Progenitor cell of endocrine pancreas (in vitro differentiated cells): ENCODE measurements around the gene MAML2. TPM values are rescaled to one million over a fixed set of nuclear protein-coding genes. Genes with fewer than 3 reads are reported as not detected.

Experiments used
- DNase-seq: peaks from one replicate; pipeline ENCODE4 v3.0.0; 2021; ENCODE audit warnings: low spot score; ENCODE audit not compliant: unreplicated experiment
- H3K27ac Mint-ChIP-seq: 2 replicates; pipeline ENCODE4 v1.8.0; 2021; ENCODE audit warnings: mild to moderate bottlenecking, moderate library complexity, mixed read lengths
- H3K27me3 Mint-ChIP-seq: 2 replicates; pipeline ENCODE4 v1.8.0; 2021; ENCODE audit warnings: mixed read lengths
- H3K36me3 Mint-ChIP-seq: 2 replicates; pipeline ENCODE4 v1.8.0; 2022; ENCODE audit warnings: mixed read lengths; ENCODE audit not compliant: insufficient read depth
- H3K4me1 Mint-ChIP-seq: 2 replicates; pipeline ENCODE4 v1.8.0; 2021; ENCODE audit warnings: low read depth, mixed read lengths
- H3K4me3 Mint-ChIP-seq: 2 replicates; pipeline ENCODE4 v1.8.0; 2021; ENCODE audit warnings: low read depth, mild to moderate bottlenecking, moderate library complexity, mixed read lengths
- H3K9me3 Mint-ChIP-seq: 2 replicates; pipeline ENCODE4 v1.8.0; 2021; ENCODE audit warnings: low read depth, mixed read lengths
- CTCF ChIP-seq: fragments of 200-600 bp; sonication (generic); IDR thresholded peaks from one replicate; pipeline ENCODE4 v1.5.0; 2021; ENCODE audit warnings: antibody characterized with exemption, mild to moderate bottlenecking; ENCODE audit not compliant: unreplicated experiment
- total RNA-seq: library from RNA; stranded (reverse); gene quantifications from 2 replicates; pipeline ENCODE4 v1.2.1, GENCODE V29; 2021

The MAML2 gene
- total RNA-seq, 1 donor from 2014 or later = 17.6 TPM

- Mint-ChIP-seq H3K36me3 (peaks cover 8% of the 10 kb centered on the region), H3K27ac (no peak overlapping the region), H3K27me3 (no peaks in the 10 kb centered on the region), H3K4me1 (no peaks in the 10 kb centered on the region), H3K9me3 (peaks cover 42% of the 10 kb centered on the region), H3K4me3 (no peak overlapping the region)
- no peak for DNase-seq
- TF ChIP-seq CTCF = no peak
Observed at GRCh38 chr11:95944623-95945022, 398.4 kb downstream of the MAML2 start.

- no peak for TF ChIP-seq CTCF
- Mint-ChIP-seq H3K9me3 (peaks cover 37% of the 10 kb centered on the region), H3K4me1 (no peaks in the 10 kb centered on the region), H3K27ac (no peak overlapping the region), H3K36me3 (peaks cover 8% of the 10 kb centered on the region), H3K4me3 (no peak overlapping the region), H3K27me3 (no peaks in the 10 kb centered on the region)
- no peak for DNase-seq
Observed at GRCh38 chr11:95943546-95943945, 399.4 kb downstream of the MAML2 start.

- Mint-ChIP-seq H3K9me3 (peaks cover 16% of the 10 kb centered on the region), H3K36me3 (peaks cover 1% of the 10 kb centered on the region), H3K27me3 (no peaks in the 10 kb centered on the region), H3K4me1 (no peaks in the 10 kb centered on the region), H3K4me3 (no peak overlapping the region), H3K27ac (no peak overlapping the region)
- no peak for DNase-seq
- TF ChIP-seq CTCF = no peak
Observed at GRCh38 chr11:95939091-95939490, 403.9 kb downstream of the MAML2 start.

- no peak overlapping the region for H3K4me3 Mint-ChIP-seq
- peaks cover 21% of the 10 kb centered on the region for H3K9me3 Mint-ChIP-seq
- TF ChIP-seq CTCF = no peak
- DNase-seq = no peak
- H3K27ac Mint-ChIP-seq = no peak overlapping the region
- H3K36me3 Mint-ChIP-seq = no peaks in the 10 kb centered on the region
- H3K4me1 Mint-ChIP-seq = peaks cover 2% of the 10 kb centered on the region
- H3K27me3 Mint-ChIP-seq = no peaks in the 10 kb centered on the region
Observed at GRCh38 chr11:95937358-95937757, 405.6 kb downstream of the MAML2 start.

GRCh38 chr11:95933594-95933993 is 409.4 kb downstream of the MAML2 start:
- Mint-ChIP-seq H3K36me3 (no peaks in the 10 kb centered on the region), H3K9me3 (peaks cover 31% of the 10 kb centered on the region), H3K4me1 (peaks cover 2% of the 10 kb centered on the region), H3K4me3 (no peak overlapping the region), H3K27ac (no peak overlapping the region), H3K27me3 (no peaks in the 10 kb centered on the region)
- no peak for TF ChIP-seq CTCF
- DNase-seq = no peak

- Mint-ChIP-seq H3K27me3 (no peaks in the 10 kb centered on the region), H3K4me3 (no peak overlapping the region), H3K4me1 (peaks cover 2% of the 10 kb centered on the region), H3K36me3 (no peaks in the 10 kb centered on the region), H3K9me3 (peaks cover 25% of the 10 kb centered on the region), H3K27ac (no peak overlapping the region)
- no peak for DNase-seq
- TF ChIP-seq CTCF = no peak
Observed at GRCh38 chr11:95931916-95932315, 411.1 kb downstream of the MAML2 start.
